Measurements from ENCODE around the gene EFCC1.

The EFCC1 gene

GRCh38 chr3:128994581-128995546 lies 6.2 kb upstream of the EFCC1 start:
- in situ Hi-C loops (cut with HindIII; ENCODE audit: low sequenced_read_pairs), result loop anchor here (10.0 kb wide), 2 partner anchors 120 to 240 kb away; no protein-coding TSS in a partner anchor

DNA sequence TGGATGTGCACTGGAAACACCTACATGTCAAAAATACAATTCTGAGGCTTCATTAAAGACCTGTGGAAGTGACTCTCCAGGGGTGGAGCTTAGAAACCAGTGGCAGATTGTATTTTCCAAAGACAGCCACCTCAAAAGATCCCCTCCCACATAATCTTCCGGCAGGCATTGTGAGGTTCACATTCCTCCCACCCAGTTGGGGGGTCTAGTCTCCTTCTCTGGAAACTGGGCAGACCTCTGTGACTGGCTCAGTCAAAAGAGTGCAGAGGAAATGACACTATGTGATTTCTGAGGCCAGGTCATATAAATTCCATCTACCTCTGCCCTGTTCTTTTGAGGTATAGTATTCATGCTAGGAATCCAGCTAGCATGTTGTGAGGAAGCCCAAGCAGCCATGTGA lies 5.4 kb upstream of the EFCC1 start:
- in situ Hi-C loops (cut with HindIII; ENCODE audit: low sequenced_read_pairs), result loop anchor here (10.0 kb wide), 2 partner anchors 119 to 239 kb away; no protein-coding TSS in a partner anchor

DNA sequence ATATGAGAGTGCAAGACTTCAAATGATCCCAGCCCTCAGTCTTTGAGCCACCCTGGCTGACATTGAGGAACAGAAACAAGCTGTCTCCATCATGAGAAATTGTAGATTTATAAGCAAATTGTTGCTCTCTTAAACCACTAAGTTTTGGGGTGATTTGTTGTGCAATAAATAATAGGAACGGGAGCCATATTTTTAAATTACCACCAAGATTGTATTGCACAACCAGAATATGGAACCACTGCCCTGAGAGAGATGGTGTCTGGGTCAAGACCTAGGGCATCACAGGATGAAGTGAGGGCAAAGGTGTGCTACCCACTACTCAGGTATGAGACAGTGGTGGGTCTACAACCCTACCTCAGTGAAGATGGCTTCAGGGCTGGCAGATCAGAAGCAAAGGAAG lies 4.9 kb upstream of the EFCC1 start:
- in situ Hi-C loops (cut with HindIII; ENCODE audit: low sequenced_read_pairs), result loop anchor here (10.0 kb wide), 2 partner anchors 119 to 239 kb away; no protein-coding TSS in a partner anchor

DNA sequence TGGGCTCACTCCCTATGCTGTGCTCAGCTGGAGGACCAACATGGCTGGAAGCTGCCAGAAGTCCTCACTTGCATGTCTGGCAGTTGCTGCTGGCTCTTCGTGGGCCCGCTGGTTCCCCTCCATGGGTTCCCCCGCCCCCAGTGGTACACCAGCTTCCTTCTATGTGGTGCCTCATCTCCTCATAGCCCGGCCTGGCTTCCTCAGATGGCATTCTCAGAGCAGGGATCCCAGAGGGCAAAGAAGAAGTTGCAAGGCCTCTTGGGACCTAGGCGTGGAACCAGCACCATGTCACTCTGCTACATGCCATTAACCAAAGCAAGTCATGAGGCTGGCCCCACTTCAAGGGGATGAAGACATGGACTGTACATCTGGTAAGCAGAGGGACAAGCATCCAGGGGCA lies 4.4 kb upstream of the EFCC1 start:
- in situ Hi-C loops (cut with HindIII; ENCODE audit: low sequenced_read_pairs), result loop anchor here (10.0 kb wide), 2 partner anchors 118 to 238 kb away; no protein-coding TSS in a partner anchor

DNA sequence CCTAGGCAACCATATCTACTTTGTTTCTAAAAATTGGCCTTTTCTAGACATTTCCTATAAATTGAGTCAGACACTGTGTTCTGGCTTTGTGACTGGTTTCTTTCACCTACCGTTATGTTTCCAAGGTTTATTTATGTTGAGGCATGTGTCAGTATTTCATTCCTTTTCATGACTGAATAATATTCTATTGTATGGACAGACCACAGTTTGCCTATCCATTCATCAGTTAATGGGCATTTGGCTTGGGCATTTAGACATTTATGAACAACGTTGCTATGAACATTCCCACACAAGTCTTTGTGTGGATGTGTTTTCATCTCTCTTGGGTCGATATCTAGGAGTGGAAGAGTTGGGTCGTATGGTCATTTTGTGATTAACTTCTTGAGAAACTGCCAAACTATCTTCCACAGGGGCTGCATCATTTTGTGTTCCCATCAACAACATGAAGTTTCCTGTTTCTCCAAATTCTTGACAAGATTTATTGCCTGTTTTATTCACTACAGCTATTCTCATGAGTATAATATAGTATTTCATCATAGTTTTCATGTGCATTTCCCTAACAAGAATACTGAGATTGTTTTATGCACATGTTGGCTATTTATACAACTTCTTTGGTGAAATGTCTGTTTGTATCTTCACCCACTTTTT lies 3.5 kb upstream of the EFCC1 start:
- in situ Hi-C loops (cut with HindIII; ENCODE audit: low sequenced_read_pairs), result loop anchor here (10.0 kb wide), 2 partner anchors 117 to 237 kb away; no protein-coding TSS in a partner anchor

DNA sequence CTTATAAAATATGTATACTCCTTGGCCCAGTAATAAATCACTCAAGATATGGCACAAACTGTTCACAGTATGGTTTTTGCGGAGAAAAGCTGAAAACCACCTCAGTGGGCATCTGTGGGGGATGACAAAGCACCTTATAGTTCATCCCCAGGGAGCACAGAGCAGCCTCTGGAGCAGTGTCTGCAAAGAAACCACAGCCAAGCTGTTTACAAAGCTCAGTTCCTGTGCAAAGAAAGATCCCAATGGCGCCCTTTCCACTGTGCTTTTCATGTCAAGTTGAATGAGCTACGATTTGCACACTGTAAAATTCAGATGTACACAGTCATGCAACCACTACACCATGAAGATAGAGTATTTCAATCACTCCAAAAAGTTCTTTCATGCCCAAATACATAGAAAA lies 2.5 kb upstream of the EFCC1 start:
- in situ Hi-C loops (cut with HindIII; ENCODE audit: low sequenced_read_pairs), result loop anchor here (10.0 kb wide), 2 partner anchors 116 to 236 kb away; no protein-coding TSS in a partner anchor

- in situ Hi-C loops (cut with HindIII; ENCODE audit: low sequenced_read_pairs), result loop anchor here (10.0 kb wide), 2 partner anchors 116 to 236 kb away; no protein-coding TSS in a partner anchor
Measured at GRCh38 chr3:128999102-128999501, 2.0 kb upstream of the EFCC1 start.

DNA sequence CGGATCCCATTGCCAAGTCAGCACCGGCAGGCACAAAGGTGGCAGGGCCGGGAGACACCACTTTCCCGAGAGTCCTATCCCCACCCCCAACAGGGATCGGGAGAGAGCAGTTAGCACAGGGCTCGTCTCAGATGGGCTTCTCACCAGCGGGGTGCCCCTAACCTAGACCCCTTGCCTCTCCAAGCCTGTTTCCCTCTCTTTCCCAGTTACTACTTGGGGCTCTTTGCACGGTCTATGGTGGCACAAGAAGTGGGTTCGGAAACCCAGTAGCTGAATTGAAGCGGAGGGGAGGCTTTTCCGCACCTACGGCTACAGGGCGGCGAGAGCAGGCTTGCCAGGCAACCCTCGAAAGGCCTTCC lies 383 bp upstream of the EFCC1 start:
- in situ Hi-C loops (cut with HindIII; ENCODE audit: low sequenced_read_pairs), result no loop called here

GRCh38 chr3:129001806-129002572 lies 885 bp downstream of the EFCC1 start:
- in situ Hi-C loops (cut with HindIII; ENCODE audit: low sequenced_read_pairs), result no loop called here

DNA sequence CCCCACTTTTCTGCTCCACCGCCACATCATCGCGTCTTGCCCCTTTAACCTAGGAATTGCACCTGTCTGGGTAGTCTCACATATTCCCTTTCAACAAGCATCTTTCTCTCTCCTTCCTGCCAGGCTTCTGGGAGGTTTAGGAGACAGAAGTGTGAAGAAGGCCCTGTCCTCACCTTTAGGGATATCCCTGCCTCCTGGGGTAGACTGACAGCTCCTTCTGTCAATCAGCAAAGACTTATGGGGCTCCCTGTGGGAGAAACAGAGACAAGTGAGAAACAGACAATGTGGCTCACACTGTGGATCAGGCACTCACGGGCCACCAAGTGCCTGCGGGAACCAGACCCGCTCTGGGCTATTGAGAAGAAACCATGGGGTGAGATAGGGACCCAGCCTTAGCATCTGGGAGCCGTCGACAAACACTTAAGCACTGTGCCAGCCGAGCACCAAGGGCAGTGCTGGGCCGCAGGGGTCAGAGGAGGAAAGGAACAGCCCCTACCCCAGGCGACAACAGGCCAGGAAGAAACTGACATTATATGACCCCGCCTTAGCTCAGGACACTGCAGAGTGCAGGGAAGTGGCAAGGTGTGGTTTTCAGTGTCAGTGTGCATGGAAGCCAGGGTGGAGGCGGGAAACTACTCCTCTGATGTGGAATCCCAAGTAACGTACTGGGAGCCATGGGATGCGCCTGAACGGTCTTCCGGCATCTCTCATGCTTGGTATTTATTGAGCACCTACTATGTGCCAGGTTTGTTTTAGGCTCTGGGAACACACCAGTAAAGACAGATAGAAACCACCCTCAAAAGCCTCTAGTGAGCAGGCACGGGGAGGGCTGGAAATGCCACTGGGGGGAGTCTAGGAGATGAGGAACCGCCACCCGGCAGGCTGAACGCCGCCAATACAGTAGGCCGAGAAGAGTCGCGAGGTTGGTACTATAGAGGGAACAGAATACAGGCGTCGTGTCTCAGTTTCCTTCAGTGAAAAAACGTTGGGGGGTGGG lies 1.8 kb downstream of the EFCC1 start:
- in situ Hi-C loops (cut with HindIII; ENCODE audit: low sequenced_read_pairs), result no loop called here

DNA sequence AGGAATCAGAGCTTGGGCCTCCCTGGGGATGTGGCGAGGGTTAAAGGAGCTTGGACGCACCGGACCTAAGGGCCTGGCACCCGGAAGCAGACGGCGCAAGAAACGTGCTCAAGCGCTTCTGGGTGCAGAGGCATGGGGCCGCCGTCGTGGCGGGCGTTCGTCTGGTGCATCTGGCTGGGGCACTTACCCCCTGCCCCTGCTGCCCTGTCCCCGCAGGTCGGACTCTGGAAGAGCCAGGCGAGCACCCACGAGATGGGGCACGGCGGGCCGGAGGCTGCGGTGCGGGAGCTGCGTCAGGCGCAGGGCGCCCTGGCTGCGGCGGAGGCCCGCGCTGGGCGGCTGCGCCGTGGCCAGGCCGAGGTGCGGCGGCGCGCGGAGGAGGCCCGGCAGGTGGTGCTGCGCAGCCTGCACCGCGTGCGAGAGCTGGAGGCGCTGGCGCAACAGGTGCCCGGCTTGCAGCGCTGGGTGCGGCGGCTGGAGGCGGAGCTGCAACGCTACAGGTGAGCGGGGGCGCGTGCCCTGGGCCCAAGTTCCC lies 2.5 kb downstream of the EFCC1 start:
- in situ Hi-C loops (cut with HindIII; ENCODE audit: low sequenced_read_pairs), result no loop called here

- in situ Hi-C loops (cut with HindIII; ENCODE audit: low sequenced_read_pairs), result no loop called here
Measured at GRCh38 chr3:129004639-129005295, 3.7 kb downstream of the EFCC1 start.

GRCh38 chr3:129005526-129006303 lies 4.6 kb downstream of the EFCC1 start:
- in situ Hi-C loops (cut with HindIII; ENCODE audit: low sequenced_read_pairs), result no loop called here

- in situ Hi-C loops (cut with HindIII; ENCODE audit: low sequenced_read_pairs), result no loop called here
Measured at GRCh38 chr3:129006864-129007263, 5.8 kb downstream of the EFCC1 start.

DNA sequence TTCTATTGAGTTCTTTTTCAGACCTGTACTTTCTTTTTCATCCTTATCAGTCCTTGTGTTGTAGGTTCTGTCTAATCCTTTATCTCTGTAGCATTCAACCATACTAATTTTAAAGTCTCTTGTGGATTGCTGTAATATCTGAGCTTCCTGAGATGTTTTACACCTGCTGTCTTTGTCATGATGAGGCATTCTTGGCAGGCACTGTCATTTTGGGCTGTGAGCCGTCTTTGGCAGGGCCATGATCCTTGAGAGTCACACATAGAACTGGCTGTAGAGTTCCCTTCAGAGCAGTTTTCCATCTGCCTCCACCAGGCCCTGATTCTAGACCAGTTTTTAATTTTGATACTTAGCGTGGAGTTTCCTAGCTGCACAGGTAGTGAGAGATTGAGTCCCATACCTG lies 6.7 kb downstream of the EFCC1 start:
- in situ Hi-C loops (cut with HindIII; ENCODE audit: low sequenced_read_pairs), result no loop called here

- in situ Hi-C loops (cut with HindIII; ENCODE audit: low sequenced_read_pairs), result no loop called here
Measured at GRCh38 chr3:129009266-129009665, 8.2 kb downstream of the EFCC1 start.

DNA sequence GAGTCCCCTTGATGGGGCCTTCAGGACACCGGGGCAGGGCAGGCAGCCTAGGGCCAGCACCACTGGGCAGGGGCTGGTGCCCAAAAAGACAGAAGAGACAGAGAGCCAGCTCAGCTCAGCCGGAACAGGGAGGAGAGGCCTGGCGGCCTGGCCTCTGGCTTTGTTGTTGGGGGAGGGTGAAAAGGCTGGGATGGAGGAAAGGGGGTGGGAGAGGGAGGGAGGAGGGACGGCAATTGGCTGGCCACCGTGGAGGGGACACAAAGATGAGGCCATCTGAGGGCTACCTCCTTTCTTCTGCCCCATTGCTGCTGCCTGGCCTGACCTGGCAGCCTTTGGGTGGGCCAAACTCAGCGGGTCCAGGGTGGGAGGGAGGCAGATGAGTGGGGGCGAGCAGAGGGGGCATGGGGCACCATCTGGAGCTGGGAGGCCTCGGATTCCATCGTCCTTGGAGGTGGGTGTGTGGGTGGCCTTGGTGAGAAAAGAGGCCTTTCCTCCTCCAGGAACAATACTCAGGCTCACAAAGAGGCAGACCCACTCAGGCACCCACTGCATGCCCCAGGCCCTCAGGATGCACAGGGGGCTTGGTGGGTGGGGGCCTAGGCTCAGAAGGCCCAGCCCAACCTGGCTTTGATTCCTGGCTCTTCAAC lies 9.3 kb downstream of the EFCC1 start:
- in situ Hi-C loops (cut with HindIII; ENCODE audit: low sequenced_read_pairs), result no loop called here

DNA sequence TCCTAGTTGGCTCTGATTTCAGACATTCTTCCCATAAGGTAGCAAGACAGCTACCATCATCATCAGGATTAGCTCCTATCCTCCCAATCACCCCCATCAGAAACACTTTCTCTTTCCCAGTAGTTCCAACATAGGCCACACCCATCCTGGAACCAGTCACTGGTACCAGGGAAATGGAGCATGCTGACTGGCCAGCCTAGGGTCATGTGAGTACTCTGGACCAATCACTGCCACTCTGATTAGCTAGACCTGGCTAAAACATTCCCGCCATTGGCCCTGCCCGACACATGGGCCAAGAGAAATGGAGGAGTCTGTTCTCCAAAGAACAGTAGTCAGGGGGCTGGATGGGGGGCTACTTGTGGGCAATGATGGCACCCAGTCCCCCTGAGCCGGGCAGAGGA lies 12.4 kb downstream of the EFCC1 start:
- in situ Hi-C loops (cut with HindIII; ENCODE audit: low sequenced_read_pairs), result no loop called here

Data from DLD1 (cell line).